Activated T-cell treated with anti-CD3 and anti-CD28 coated beads, Interleukin-2, amount 50 U/mL, for 4 hours (primary cell): ENCODE results near the gene FGFBP2. TPM values are rescaled to one million over a fixed set of nuclear protein-coding genes. Genes with fewer than 3 reads are reported as not detected.
"Not testable (repeated sequence)": the region's sequence is repeated elsewhere in the genome, so short reads cannot be mapped to it uniquely, and the experiment has no call there.

Experiments used
- ATAC-seq, 2 donors: fragments of 200-7000 bp; cut with Tn5 transposase; one replicate each; pipeline ENCODE4 v1.10.0; 2021
- DNase-seq: peaks from one replicate; pipeline ENCODE4 v3.0.0-alpha.2; 2020
- H3K27me3 Mint-ChIP-seq: one replicate; pipeline ENCODE4 v1.8.0; 2021; ENCODE audit warnings: low read depth, mixed read lengths
- H3K36me3 Mint-ChIP-seq: one replicate; pipeline ENCODE4 v1.8.0; 2022; ENCODE audit warnings: mixed read lengths; ENCODE audit not compliant: insufficient read depth
- H3K4me1 Mint-ChIP-seq: one replicate; pipeline ENCODE4 v1.8.0; 2021; ENCODE audit warnings: low read depth, mixed read lengths
- H3K4me3 Mint-ChIP-seq: one replicate; pipeline ENCODE4 v1.8.0; 2021; ENCODE audit warnings: mild to moderate bottlenecking, moderate library complexity, mixed read lengths
- H3K9me3 Mint-ChIP-seq: one replicate; pipeline ENCODE4 v1.8.0; 2021; ENCODE audit warnings: mixed read lengths
- total RNA-seq, 3 donors: library from RNA; stranded (reverse); gene quantifications; one replicate each; pipeline ENCODE4 v1.2.1, GENCODE V29; 2021

The FGFBP2 gene
- total RNA-seq, 3 donors from 2014 or later = 2.0 to 3.9 (median 3.4) TPM

GRCh38 chr4:15928883-15929282 lies 34.1 kb downstream of the FGFBP2 start:
- no peaks in the 10 kb centered on the region for H3K36me3 Mint-ChIP-seq
- no peak for DNase-seq
- H3K9me3 Mint-ChIP-seq = no peaks in the 10 kb centered on the region
- no peak overlapping the region for H3K4me3 Mint-ChIP-seq
- no peaks in the 10 kb centered on the region for H3K4me1 Mint-ChIP-seq
- H3K27me3 Mint-ChIP-seq = peaks cover 18% of the 10 kb centered on the region
- ATAC-seq = no peak

GRCh38 chr4:15926486-15926885 lies 36.5 kb downstream of the FGFBP2 start:
- ATAC-seq = no peak
- Mint-ChIP-seq H3K4me3 (no peak overlapping the region), H3K9me3 (no peaks in the 10 kb centered on the region), H3K4me1 (no peaks in the 10 kb centered on the region), H3K36me3 (no peaks in the 10 kb centered on the region), H3K27me3 (peaks cover 10% of the 10 kb centered on the region)
- DNase-seq = no peak

- no peak for DNase-seq
- H3K36me3 Mint-ChIP-seq = no peaks in the 10 kb centered on the region
- no peak overlapping the region for H3K4me3 Mint-ChIP-seq
- H3K4me1 Mint-ChIP-seq = no peaks in the 10 kb centered on the region
- peaks cover 7% of the 10 kb centered on the region for H3K27me3 Mint-ChIP-seq
- H3K9me3 Mint-ChIP-seq = no peaks in the 10 kb centered on the region
- no peak for ATAC-seq
Measured at GRCh38 chr4:15925830-15926229, 37.1 kb downstream of the FGFBP2 start.

- H3K9me3 Mint-ChIP-seq = no peaks in the 10 kb centered on the region
- no peaks in the 10 kb centered on the region for H3K4me1 Mint-ChIP-seq
- H3K27me3 Mint-ChIP-seq = peaks cover 3% of the 10 kb centered on the region
- DNase-seq (no peak), ATAC-seq (no peak)
- no peak overlapping the region for H3K4me3 Mint-ChIP-seq
- H3K36me3 Mint-ChIP-seq = no peaks in the 10 kb centered on the region
Measured at GRCh38 chr4:15921592-15921932, 41.4 kb downstream of the FGFBP2 start.

- Mint-ChIP-seq H3K9me3 (peaks cover 3% of the 10 kb centered on the region), H3K4me1 (no peaks in the 10 kb centered on the region), H3K4me3 (no peak overlapping the region), H3K36me3 (no peaks in the 10 kb centered on the region), H3K27me3 (peaks cover 3% of the 10 kb centered on the region)
- DNase-seq (no peak), ATAC-seq (peak in 1 of 2 donors; percentile 41)
Measured at GRCh38 chr4:15920723-15921591, 42.0 kb downstream of the FGFBP2 start.

GRCh38 chr4:15918484-15919129 lies 44.4 kb downstream of the FGFBP2 start:
- no peak overlapping the region for H3K4me3 Mint-ChIP-seq
- H3K27me3 Mint-ChIP-seq = peaks cover 3% of the 10 kb centered on the region
- H3K36me3 Mint-ChIP-seq = no peaks in the 10 kb centered on the region
- H3K4me1 Mint-ChIP-seq = no peaks in the 10 kb centered on the region
- H3K9me3 Mint-ChIP-seq = peaks cover 7% of the 10 kb centered on the region
- no peak for ATAC-seq
- no peak for DNase-seq

GRCh38 chr4:15917297-15917696 lies 45.7 kb downstream of the FGFBP2 start:
- Mint-ChIP-seq H3K36me3 (no peaks in the 10 kb centered on the region), H3K9me3 (peaks cover 7% of the 10 kb centered on the region), H3K4me3 (no peak overlapping the region), H3K4me1 (no peaks in the 10 kb centered on the region), H3K27me3 (peaks cover 3% of the 10 kb centered on the region)
- no peak for DNase-seq
- ATAC-seq = no peak

- H3K36me3 Mint-ChIP-seq, H3K4me3 Mint-ChIP-seq, DNase-seq, ATAC-seq, H3K4me1 Mint-ChIP-seq, H3K27me3 Mint-ChIP-seq, H3K9me3 Mint-ChIP-seq: not testable (repeated sequence)
Measured at GRCh38 chr4:15916358-15916757, 46.6 kb downstream of the FGFBP2 start.

- Mint-ChIP-seq H3K4me1 (no peaks in the 10 kb centered on the region), H3K27me3 (peaks cover 3% of the 10 kb centered on the region), H3K4me3 (no peak overlapping the region), H3K9me3 (peaks cover 7% of the 10 kb centered on the region), H3K36me3 (no peaks in the 10 kb centered on the region)
- ATAC-seq (no peak), DNase-seq (no peak)
Measured at GRCh38 chr4:15914736-15915135, 48.2 kb downstream of the FGFBP2 start.

GRCh38 chr4:15914291-15914690 lies 48.7 kb downstream of the FGFBP2 start:
- DNase-seq (no peak), ATAC-seq (peak in 1 of 2 donors; percentile 18)
- H3K27me3 Mint-ChIP-seq = peaks cover 3% of the 10 kb centered on the region
- H3K9me3 Mint-ChIP-seq = peaks cover 7% of the 10 kb centered on the region
- H3K36me3 Mint-ChIP-seq = no peaks in the 10 kb centered on the region
- H3K4me3 Mint-ChIP-seq = no peak overlapping the region
- H3K4me1 Mint-ChIP-seq = no peaks in the 10 kb centered on the region

GRCh38 chr4:15913631-15913970 lies 49.4 kb downstream of the FGFBP2 start:
- ATAC-seq = no peak
- DNase-seq = no peak
- Mint-ChIP-seq H3K9me3 (peaks cover 7% of the 10 kb centered on the region), H3K4me3 (no peak overlapping the region), H3K27me3 (peaks cover under 1% of the 10 kb centered on the region), H3K36me3 (no peaks in the 10 kb centered on the region), H3K4me1 (no peaks in the 10 kb centered on the region)

GRCh38 chr4:15912961-15913630 lies 49.9 kb downstream of the FGFBP2 start:
- no peak for ATAC-seq
- H3K27me3 Mint-ChIP-seq = peaks cover 3% of the 10 kb centered on the region
- DNase-seq = no peak

GRCh38 chr4:15912236-15912635 lies 50.7 kb downstream of the FGFBP2 start:
- ATAC-seq (no peak), DNase-seq (no peak)
- Mint-ChIP-seq H3K27me3 (peaks cover 3% of the 10 kb centered on the region), H3K36me3 (no peaks in the 10 kb centered on the region), H3K9me3 (peaks cover 7% of the 10 kb centered on the region), H3K4me3 (no peak overlapping the region), H3K4me1 (no peaks in the 10 kb centered on the region)

More at GRCh38 chr4:15912961-15913630, 49.9 kb downstream of the FGFBP2 start:
- Mint-ChIP-seq H3K4me3 (no peak overlapping the region), H3K9me3 (peaks cover 7% of the 10 kb centered on the region), H3K4me1 (no peaks in the 10 kb centered on the region), H3K36me3 (no peaks in the 10 kb centered on the region)
